Epidermal melanocyte (primary cell): ENCODE data around the gene CHSY1.

Experiments used
- DNase-seq: peaks from one replicate; pipeline ENCODE4 v3.0.0; 2011; ENCODE audit warnings: low spot score; ENCODE audit not compliant: insufficient read length

Gene CHSY1

DNA sequence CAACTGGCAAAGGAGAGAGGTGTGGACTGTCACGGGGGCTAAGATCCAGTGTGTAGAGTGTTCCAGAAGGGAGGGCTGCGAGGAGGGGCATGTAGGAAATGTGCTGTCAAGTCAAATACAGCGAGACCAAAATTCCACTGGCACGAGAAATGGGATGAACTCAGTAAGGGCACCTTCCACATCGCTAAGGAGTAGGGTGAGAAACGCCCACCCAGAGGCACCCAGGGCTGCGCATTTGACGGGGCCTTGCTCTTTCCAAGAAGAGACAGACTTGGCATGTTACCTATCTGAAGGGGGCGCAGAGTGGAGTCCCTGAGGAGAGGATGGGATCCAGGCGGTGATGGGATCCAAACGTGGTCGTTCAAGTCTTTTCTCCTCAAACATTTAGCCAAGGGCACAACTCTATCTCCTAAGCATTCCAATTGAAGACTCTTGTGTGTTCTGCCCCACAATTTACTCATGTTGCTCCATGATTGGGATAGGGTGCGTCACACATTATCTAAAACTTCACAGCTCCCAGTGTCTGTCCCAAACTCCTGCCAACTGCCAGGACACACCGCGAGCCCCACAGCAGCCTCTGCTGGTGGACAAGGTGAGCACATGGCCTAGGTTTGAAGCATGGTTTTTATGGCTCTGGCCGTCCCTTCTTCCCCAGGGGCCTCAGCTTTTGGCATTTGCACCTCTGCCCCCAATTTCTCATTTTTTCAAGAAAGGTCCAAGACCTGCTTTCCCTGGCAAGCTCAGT is 17.8 kb upstream of the CHSY1 start:
- no peak for DNase-seq

DNA sequence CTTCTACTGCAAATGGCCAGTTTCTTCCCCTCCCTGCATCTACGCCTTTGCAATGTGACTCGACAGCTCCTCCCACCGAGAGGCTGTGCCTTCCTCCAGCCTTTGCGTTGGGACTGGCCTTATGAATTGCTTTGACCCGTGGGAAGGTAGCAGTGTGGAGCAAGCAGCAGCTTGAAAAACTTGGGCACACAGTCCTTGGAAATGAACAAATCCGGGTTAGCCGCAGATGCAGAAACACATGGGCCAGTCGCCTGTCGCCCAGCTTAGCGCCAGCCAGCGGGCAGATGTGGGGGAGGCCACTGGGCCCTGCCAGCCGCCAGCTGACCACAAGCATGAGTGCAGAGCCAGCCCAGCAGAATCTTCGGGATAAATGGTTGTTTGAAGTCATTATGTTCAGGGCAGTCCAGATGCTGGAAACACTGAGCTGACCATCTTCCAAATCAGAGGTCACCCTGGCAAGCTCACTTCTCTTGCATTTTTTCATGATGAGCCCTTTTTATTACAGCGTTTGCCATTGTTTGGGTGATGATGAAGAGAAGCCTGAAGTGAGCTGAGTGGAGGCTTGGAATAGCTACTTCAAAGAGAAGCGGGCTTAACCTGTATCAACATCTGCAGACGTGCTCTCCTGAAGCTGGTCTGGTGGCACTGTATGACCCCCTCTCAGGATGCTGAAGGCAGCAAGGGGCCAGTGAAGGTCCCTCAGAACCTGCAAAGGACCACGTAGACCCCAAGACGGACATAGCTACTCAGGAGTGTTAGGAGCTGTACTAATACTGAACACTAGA is 15.7 kb upstream of the CHSY1 start:
- no peak for DNase-seq

DNA sequence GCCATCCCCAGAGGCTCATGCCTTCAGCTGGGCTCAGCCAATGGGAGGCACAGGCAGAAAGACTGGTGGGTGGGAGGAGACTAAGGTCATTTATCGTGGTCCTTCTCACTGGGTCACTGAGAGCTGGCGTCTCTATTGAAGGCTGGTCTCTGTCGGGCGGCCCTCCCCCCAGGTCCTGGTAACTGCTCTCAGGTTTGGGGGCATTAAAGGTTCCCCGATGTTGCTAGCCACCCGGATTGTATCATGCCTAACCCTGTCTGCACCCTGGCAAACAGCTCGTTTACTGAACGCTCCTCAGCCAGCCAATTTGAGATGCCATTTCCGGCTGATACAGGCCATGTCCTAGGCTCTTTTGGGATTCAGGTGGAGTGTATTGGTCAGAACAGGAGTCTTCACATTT is 14.9 kb upstream of the CHSY1 start:
- no peak for DNase-seq

DNA sequence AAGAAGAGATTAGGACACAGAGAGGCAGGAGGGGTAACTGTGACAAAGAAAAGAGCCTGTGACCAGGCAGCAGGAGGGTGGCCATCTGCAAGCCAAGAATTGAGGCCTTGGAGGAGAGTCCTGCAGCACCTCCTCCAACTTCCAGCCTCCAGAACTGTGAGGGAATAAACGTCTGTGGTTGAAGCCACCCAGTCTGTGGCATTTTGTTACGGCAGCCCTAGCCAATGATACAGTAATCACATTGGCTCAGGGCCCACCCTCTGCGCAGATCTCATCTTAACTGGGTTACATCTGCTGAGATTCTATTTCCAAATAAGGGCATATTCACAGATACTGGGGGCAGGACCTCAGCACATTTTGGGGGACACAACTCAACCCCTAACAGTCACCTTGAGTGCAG is 14.2 kb upstream of the CHSY1 start:
- DNase-seq, result no peak

DNA sequence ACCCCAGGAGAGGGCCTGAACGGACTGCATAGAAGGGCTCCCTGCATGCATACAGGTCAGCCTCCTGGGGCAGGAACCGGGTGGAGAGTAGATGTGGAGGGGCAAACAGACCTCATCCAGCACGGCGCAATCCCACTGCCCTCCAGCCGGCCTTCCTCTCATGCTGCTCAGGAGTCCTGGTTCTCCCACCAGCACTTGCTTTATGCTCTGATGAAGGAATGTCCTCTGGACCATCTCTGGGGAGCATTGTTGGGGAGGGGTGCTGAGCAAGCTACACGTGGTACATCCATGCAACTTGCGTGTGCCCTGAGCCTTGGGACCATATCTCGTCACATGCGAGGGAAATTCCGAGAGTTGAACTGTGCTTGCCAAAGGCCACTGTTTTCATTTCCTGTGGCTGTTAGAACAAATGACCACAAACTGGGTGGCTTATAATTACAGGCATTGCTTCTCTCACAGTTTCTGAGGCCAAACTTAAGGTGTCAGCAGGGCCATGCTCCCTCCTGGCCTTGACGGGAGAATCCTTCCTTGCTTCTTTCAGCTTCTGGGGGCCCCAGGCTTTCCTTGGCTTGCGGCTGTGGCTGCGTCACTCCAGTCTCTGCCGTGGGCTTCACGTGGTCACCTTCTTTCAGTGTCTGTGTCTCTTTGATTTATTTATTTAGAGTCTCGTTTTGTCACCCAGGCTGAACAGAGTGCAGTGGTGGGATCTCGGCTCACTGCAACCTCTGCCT is 13.2 kb upstream of the CHSY1 start:
- no peak for DNase-seq

DNA sequence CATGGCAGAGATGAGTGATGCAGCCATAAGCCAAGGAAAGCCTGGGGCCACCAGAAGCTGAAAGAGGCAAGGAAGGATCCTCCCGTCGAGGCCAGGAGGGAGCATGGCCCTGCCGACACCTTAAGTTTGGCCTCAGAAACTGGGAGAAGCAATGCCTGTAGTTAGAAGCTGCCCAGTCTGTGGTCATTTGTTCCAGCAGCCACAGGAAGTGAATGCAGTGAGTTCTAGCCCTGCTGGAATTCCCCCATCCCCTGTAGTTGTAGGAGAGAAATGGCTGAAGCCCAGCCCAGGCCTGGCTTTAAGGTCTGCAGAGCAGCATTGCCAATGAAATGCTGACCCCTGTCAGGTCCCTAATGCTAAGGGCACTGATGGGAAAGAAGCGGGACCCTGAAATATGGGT is 12.2 kb upstream of the CHSY1 start:
- no peak for DNase-seq

DNA sequence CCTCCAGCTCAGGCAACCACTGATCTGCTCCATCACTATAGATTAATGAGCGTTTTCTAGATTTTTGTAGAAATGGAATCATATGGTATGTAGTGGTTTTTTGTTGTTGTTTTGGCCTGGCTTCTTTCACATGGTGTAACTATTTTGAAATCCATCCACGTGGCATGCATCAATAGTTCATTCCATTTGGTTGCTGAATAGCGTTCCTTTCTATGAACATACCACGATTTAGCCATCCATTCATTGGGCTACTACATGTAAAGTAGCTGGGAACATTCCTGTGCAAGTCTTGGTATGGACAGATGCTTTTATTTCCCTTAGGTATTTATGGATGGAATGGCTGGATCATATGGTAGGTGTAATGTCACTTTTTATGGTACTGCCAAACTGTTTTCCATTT is 10.7 kb upstream of the CHSY1 start:
- DNase-seq, result no peak

DNA sequence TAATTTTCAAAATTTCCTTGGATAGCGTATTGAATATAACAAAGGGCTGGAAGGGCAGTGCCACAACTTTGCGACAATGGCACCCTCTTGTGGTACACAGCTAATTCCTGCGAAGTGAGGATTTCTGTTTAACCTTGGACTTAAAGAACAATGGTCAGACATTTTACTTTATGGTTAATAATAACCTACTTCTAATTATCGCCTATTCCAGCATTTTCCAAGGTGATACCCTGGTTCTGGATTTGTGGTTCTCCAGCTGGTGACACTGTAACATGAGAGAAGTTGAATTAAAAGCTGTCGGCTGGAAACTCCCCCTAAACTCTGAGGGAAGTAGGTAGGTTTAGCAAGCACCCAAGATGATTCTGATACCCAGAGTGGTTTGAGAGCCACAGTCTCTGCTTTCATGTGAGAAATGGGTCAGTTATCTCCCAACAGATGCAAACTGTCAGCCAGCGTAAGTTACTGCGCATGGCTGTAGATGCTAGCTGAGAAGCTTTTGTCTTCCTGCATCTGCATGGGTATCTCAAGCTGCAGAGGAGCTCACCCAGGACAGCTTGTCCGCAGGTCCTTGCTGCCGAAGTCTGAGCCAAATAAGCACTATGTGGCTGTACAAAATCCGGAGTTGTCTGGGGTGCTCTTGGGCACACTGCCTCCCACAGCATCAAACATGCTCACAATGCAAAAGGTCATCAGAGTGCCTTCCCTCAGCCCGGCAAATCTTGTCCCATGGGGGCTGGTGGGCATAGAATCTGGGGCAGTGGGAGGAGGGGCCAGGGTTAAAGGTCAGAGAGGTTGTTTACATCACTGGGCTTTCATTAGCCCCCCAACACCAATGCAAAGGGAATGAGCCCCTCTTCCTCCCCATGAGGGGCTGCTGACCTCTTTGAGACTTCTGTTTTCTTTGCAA is 6.6 kb upstream of the CHSY1 start:
- DNase-seq, result no peak

DNA sequence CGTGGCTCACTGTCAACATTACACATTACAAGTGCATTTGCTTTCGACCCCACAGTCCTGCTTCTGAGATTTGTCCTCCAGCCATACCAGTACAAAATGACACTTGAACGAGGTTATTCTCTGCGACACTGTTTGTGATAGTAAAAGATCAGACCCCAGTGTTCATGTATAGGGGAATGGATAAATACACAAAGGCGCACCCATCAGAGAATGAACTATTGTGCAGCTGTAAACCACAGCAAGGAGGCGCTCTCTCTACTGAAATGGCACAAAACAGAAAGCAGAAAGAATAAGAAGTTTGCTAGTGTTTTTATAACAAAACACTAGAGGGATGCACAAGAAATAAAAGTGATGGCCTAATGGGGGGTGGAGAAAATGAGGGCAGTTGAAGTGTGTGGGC is 4.9 kb upstream of the CHSY1 start:
- no peak for DNase-seq

DNA sequence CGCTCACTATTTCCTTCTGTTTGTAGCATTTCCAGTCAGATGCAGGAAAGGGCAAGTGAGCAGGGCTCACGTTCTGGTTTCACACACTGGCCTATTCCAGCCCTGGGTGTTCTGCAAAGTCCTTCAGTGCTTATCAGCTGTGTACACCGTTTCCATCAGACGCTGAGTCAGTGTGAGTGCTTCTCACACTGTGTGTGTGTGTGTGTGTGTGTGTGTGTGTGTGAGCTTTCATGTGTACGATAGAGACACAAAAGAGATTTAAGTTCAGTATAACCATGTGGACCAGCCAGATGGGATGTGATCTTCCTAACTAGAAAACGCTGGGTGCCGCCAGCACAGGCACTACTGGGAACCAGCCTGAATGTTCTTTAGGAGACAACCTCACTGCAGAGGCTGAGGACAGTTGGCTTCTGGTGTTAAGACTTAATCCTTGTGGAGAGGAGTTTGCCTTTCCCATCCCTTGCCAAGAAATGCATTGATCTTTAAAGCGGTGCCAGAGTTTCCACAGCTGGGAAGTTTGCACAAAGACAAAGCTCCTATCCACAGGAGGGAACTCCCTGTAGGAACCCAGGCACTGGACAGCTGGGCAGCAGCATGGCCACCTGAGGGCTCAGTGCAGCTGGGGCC is 3.9 kb upstream of the CHSY1 start:
- DNase-seq, result no peak

DNA sequence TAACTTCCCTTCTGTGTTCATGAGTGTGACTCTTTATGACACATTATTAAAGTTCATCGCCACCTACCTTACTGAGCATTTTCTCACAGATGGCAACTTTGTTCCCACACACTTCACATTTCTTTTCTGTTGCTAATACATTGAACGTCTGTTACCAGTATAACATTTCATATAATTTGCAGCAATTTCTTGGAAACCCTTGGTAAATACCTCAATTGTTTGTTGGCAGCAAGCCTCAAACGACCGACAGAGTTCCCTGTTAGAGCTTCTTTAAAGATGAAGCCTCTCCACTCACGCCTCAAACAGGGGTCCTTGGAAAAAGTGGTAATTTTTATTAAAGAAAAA is 3.2 kb upstream of the CHSY1 start:
- no peak for DNase-seq

DNA sequence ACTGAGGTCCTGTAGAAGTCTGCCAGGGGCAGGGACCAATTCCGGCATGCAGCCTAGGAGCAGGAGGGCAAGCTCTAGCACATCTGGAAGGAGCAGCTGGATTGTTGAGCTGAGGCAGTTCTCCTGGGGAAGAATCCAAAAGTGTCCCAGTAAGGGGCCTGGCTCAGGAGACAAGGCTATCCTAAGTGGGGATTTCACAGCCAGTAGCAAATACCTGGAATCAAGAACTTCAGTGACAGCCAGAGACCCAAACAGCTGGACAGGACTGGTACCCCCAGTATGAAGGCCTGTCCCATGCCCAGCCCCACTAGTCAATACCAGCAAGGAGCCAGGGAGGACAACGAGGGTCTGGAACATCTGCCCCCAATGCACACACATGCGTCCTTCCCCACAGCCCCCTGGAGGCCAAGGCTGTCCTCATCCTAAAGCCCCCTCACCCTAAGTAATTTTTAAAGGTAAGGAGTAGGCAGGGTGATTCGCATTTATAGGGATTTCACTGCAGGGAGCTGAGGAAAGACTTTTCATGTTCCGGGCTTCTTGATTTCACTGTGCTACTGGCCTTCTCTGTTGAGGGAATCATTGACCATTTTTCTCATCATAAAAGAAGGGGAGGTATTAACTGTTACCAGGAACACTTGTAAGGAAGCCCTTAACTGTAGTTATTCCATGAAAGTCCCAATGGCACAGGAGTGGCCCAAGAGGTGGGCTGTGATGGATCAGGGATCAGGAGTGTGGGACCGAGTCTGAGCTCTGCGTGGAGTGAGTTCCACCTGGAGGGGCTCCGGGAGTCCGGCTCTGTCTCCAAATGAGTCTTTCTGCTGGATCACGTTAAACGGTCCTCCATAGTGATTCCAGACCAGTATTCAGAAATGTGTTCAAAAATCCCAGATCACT is 2.6 kb upstream of the CHSY1 start:
- DNase-seq, result no peak

DNA sequence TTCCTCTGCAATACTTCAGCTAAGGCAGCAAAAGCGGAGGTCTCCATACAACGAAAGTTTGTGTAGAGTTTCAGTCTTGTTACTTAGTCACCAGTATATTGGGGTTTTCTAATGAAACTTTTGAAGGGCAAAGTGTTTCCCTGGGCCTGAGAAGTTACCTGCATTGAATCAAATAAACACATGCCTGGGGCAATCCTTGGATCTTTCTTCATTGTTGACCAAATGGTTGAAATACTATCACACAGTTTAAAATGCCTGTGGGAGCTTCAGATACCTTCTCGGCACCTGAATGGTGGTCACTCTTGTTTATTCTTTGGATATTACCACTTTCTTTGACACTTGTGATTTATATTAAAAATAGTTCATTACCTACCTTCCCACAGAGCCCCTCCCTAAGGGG is 988 bp upstream of the CHSY1 start:
- DNase-seq, result no peak

DNA sequence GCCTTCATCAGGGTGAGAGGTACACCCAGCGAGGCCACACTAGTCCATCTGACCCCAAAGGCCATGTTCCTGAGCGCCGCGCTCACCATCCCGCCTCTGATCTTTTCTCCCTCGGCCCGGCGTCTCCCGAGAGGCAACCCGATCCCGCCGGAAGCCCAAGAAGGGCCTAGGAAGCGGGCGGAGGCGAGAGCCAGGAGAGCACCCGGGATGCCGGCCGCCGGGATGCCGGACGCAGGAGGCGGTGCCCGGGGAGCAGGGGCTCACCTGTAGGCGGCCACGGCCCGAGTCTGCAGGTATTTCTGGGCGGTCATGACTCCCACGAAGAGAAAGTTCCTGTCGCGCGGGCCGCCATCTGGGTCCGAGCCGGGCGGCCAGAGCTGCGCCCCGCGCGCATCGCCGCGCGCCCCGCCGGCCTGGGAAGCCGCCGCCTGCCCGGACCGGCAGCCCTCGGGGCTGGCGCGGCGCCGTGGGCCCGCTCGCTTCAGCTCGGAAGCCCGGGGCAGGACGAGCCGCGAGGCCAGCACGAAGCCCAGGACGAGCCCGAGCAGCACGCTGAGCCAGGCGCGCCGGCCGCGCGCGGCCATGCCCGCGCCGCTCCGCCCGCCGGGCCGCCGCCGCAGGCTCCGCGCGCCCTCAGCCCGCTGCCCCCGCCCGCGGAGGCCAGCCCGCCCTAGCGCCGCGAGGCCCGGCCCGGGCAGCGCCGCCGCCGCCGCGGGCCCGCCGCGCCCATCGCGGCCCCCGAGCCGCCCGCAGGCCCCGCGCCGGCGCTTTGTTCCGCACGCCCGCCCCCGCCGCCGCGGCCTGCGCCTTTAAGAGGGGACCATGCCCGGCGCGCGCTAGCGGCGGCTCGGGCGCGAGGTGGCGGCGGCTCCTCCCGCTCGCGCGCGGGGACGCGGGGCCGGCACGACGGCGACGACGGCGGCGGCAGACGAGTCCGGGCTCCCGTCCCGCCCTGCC is 697 bp downstream of the CHSY1 start:
- no peak for DNase-seq

DNA sequence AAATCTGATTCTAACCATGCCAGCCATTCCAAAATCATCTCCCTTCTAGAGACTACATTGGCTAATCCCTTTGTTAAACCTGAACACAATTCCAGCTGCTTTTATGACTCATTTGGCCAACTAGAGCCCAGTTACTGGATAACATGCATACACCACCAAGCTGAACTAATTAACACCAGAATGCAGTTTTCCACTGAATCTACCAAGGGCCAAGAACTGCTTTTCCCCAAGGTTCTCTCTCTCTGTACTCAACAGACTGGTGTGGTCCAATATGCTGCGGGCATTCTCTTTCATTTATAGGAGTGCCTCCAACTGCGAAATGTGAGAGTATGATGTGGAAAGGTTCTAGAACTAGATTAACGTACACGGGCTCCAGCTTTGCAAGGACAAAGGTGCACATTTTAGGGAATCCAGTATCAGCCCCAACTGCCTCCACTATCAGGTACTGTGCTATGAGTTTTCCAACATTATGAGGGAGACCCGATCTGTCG is 1.5 kb downstream of the CHSY1 start:
- DNase-seq, result peak; percentile 64

DNA sequence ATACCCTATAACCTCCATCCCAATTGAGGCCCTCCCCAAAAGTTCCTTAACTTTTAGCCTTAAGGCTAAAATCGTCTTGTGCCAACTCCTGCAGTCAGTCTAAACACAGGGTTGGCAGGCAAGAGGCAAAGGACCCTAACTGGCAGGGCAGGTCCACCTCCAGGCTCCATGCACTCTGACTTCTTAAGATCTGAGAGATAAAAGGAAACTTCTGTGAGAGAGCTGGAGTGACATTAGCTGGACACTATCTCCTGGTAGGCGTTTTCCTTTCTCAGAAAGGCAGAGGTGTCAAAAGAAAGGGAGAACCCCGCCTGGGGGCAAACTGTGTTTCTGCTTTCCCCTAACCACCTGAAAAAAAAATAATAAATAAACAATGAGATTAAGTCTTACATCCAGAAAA is 3.6 kb downstream of the CHSY1 start:
- DNase-seq, result no peak

DNA sequence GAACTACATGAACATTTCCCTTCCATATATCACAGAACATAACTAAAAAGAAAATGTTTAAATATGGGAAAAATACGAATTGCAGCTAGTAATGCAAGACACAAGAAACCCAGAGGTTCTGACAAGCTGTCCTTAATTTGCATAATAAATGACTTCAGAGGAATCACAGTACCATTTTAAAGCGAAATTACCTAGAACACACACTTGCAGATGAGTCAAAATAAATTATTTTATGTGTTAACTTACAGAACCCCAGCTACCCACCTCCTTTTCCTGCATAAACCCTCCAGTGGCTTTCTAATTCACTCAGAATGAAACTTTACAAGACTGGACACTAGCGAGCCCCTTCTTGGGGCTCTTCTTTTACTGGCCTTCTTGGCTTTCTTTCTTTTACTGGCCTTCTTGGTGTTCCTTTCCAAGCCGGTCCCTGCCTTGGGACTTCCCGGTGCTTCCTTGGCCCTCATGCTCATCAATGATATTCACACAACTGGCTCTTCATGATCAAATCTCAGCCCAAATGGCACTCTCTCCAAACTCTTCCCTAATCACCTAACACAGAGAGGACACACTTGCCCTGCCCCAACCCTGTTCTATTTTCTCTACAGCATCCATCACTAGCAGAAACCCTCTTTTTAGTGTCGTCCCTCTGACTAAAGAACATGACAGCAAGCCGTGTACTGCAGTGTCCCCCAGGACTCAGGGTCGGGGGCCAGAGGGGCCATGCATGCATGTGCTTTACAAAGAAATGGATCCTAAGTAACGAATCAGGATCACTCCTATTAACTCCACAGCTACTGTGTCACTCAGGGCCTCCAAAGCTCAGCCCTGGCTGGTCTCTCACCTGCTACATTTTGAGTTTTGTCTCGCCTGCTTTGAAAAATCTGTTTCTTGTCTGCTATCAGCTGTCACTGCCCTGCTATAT is 4.8 kb downstream of the CHSY1 start:
- no peak for DNase-seq

DNA sequence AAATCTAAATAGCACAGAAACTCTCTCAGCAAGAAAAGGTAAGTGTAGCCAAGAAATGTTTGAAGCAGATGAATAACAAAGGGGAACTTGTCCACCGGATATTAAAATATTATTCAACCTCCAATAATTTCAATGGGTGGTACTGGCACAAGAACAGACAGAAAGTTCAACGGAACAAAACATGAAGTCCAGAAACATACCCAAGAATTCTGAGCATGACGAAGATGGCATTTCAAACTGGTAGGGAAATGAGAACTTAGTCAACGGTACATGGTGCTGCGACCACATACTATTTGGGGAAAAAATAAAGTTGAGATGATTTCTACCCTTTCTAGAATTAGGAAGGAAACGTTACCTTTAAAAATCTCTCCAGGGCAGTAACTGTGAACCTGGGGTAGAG is 5.5 kb downstream of the CHSY1 start:
- DNase-seq, result no peak
